H7 (cell line): ENCODE data around the gene SYNDIG1. TPM values are rescaled to one million over a fixed set of nuclear protein-coding genes. Genes with fewer than 3 reads are reported as not detected.

Experiments
- DNase-seq: peaks from one replicate; pipeline ENCODE4 v3.0.0; 2012
- H3K27me3 ChIP-seq: 2 replicates; pipeline ENCODE4 v1.6.0; 2011; ENCODE audit warnings: mild to moderate bottlenecking, low read length; ENCODE audit not compliant: control insufficient read depth, insufficient read depth
- H3K36me3 ChIP-seq: replicated peaks from 2 replicates; pipeline ENCODE4 v1.5.1; 2011; ENCODE audit warnings: low read length; ENCODE audit not compliant: control insufficient read depth, insufficient read depth
- H3K4me3 ChIP-seq: 2 replicates; pipeline ENCODE4 v1.5.1; 2011; ENCODE audit warnings: low read depth, mild to moderate bottlenecking, control low read depth, low read length, moderate library complexity; ENCODE audit not compliant: insufficient read depth
- total RNA-seq: library from RNA; depleted of rRNA; stranded (reverse); fragments of >200 nt; shearing (Covaris generic); gene quantifications from 2 replicates; pipeline ENCODE4 v1.2.3, GENCODE V29; 2014

Gene SYNDIG1
- total RNA-seq, 1 experiment from 2014 or later: 9.2 TPM

DNA sequence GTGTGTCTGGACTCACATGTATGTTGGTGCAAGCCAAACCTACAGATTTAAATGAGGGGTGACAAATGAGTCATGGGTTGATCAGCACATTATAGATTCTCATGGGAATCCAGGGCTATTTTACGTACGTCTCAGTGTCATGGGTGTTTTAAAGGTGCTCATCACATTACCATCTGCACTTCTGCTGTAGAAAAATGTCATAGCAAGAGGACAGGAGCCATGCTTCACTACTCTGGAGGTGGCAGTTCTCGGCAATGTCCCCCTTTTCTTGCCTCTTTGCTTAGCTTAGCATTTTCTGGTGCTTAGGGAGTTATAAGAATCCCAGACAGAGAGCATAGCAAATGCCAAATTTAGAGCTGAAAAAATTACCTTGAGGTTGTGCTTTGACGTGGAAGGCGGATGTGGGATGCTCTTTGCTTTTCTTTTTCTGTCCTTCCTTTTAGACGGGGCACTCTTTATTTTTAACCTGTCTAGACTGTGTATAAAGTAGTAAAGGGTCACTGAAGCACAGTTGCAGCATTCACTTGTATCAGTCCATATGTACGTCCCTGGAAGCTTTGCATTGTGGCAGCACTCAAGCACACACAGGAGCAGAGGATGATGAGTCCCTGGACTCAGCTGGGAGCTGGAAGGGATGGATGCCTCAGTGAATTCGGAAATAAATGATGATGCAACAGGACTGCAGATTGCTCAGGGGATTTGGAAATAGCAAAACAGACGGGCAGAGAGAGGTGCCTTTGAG lies 139.7 kb downstream of the SYNDIG1 start:
- no peak overlapping the region for H3K4me3 ChIP-seq
- no peaks in the 10 kb centered on the region for H3K36me3 ChIP-seq
- DNase-seq: no peak
- no peaks in the 10 kb centered on the region for H3K27me3 ChIP-seq

DNA sequence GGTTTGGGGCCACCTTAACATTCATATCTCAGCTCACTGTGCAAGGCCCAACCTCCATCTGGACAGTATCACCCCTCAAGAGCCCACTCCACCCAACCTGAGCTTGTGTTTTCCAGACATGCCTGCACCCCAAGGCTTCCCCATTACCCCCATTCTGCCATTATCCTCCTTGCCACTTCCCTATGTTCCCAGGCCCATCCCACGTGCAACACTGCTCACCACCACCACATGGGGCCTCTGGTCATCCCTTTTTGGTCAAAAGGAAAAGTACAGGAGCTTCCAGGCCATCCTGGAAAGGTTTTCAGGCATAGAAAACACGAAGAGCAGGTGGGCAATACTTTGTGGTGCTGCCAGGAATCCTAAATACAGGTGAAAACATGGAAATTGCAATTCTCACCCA lies 140.3 kb downstream of the SYNDIG1 start:
- DNase-seq: no peak
- Histone ChIP-seq H3K27me3 (no peaks in the 10 kb centered on the region), H3K36me3 (no peaks in the 10 kb centered on the region), H3K4me3 (no peak overlapping the region)

DNA sequence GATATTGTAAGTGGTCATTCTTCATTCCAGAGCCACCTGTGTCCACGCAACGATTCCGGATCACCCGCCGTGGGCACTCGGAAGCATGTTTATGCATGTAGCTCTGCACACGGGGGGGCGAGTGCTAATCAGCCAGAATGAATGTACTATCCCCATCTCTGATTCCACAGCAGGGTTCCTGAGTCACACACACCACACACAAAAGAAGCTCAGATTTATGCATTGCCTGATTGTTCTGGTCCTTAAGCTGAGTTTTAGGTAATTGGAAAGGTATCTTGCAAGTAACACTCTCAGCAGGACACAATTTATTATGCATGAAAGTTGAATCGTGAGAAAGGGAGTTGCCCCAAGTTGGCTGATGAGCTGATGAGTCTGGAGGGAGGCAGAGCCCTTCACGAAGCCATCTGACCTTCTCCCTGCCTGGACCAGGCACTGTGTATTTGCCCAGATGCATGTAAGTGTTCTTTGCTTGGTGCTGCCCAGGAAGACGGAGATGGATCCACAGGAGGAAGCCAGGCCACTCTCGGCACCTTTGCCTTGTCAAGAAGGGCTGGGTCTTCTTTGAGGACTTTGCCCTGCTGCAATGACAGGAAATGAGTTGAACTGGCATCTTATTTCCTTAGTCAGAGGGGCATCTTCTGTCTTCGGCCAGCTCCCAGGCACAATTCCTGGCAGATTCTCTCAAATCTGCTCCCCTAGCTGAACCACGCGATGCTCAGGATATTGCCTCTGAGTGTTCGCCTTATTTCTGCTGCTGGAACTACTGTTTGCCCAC lies 141.1 kb downstream of the SYNDIG1 start:
- H3K4me3 ChIP-seq: no peak overlapping the region
- H3K36me3 ChIP-seq: no peaks in the 10 kb centered on the region
- DNase-seq: no peak
- H3K27me3 ChIP-seq: no peaks in the 10 kb centered on the region

DNA sequence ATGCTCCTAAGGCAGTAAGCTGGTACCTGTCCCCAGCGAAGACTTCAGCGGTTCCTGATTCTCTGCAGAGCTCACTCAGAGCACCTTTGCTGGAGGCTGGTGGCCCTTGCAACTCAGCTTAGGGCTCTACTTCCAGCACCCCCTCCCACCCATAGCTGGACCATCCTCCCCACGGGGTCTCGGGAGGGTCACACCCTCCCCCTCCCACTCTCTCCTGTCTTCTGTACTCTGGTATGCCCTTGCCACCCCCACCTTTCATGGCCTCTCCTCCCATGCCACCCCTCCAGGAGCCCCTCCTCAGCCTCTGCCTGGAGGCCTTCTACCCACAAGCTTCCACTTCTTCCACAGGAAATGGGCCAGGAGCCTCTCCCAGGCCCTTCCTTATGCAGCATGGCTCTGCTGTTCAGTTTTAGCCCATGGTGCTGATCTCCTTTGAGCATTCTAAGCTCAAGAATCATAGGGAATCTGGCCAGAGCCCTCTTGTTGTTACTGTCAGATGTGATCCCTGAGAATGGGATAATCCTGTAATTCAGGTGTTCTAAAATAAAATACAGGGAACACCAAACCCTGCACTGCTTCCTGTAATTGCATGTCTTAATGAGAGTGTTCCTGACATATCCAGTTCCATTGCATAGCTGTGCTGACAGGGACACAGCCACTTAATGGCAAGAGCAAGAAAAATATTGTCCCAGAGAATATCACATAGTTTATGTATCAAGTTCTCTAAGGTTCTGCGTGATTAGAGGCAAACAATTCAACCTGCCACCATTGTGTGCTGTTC lies 142.1 kb downstream of the SYNDIG1 start:
- Histone ChIP-seq H3K27me3 (no peaks in the 10 kb centered on the region), H3K4me3 (no peak overlapping the region), H3K36me3 (no peaks in the 10 kb centered on the region)
- DNase-seq: no peak

DNA sequence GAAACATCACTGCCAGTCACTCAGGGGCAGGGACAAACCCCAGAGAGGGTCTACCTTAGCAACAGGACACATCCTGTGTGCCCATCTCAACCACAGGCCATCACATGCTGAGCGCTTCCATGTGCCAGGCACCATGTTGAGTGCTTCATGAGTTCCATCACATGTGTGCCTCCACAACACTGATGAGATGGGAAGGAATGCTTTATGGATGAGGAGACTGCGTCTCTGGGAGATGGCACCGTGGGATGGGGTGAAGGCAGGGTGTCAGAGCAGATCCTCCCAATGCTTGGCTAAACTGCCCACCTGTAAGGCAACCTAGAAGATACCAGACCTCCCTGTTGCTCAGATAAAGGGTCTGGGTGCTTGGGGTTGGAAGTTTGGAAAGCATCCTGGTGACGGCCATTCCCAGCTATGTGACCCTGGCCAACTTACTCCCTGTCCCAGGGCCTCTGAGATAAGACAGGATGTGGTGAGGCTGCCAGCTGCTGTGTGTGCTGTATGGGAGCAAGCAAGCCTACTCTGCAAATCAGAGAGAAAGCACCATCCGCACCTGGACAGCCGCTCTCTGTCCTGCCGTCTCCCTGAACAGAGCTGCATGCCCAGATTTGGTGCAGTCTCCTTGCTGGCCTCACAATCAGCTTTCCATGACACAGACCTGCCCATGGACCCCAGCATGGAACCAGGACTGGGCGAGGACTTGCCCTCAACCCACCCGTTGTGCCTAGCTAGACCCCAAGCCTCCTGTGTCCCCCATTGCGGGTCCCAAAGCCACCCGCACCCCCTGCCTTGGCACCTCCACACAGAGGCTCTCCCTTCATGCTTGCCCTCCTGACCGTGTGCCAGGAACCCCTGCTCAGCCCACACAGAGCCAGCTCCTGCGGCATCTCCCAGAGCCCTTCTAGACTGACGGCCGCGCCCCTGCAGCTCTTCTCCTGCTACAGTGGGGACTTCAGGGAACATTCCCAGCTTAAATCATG lies 143.7 kb downstream of the SYNDIG1 start:
- H3K27me3 ChIP-seq: no peaks in the 10 kb centered on the region
- DNase-seq: no peak
- no peaks in the 10 kb centered on the region for H3K36me3 ChIP-seq
- no peak overlapping the region for H3K4me3 ChIP-seq

DNA sequence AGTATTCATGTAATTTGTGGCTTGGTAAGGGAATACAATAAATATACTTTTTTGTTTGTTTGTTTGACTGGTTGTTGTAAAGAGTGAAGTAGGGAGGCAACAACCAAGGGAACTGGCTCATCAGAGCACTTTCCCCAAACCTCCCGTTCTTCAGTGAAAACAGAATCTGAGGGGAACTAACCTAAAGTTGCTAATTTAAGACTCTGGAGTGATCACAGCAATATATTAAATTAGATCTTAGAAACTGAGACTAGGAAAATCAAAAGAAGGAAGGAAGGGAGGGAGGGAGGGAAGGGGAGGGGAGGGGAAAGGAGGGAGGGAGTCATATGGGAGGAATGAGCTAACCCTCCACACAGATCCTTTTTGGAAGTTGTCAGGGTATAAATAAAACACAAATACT lies 144.9 kb downstream of the SYNDIG1 start:
- no peak for DNase-seq
- no peak overlapping the region for H3K4me3 ChIP-seq
- H3K36me3 ChIP-seq: no peaks in the 10 kb centered on the region
- H3K27me3 ChIP-seq: no peaks in the 10 kb centered on the region

DNA sequence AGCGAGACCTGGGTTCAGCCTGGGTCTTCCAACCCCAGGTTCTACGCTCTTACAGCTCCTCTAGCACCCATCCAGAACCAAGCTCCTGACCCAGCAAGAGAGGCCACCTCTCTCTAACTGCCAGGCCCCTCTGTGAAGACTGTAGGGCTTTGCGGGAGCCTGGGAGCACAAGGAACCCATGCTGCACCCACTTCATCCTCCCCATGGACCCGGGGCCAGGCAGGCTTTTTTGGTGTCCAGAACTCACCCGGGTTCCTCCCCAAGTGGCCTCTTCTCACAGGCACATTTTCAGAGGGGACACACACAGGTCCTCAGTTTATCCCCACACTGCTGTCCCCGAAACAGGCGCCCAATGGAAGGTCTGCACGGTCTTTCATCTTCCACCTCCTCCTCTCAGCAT lies 145.9 kb downstream of the SYNDIG1 start:
- Histone ChIP-seq H3K27me3 (no peaks in the 10 kb centered on the region), H3K4me3 (no peak overlapping the region), H3K36me3 (no peaks in the 10 kb centered on the region)
- no peak for DNase-seq

DNA sequence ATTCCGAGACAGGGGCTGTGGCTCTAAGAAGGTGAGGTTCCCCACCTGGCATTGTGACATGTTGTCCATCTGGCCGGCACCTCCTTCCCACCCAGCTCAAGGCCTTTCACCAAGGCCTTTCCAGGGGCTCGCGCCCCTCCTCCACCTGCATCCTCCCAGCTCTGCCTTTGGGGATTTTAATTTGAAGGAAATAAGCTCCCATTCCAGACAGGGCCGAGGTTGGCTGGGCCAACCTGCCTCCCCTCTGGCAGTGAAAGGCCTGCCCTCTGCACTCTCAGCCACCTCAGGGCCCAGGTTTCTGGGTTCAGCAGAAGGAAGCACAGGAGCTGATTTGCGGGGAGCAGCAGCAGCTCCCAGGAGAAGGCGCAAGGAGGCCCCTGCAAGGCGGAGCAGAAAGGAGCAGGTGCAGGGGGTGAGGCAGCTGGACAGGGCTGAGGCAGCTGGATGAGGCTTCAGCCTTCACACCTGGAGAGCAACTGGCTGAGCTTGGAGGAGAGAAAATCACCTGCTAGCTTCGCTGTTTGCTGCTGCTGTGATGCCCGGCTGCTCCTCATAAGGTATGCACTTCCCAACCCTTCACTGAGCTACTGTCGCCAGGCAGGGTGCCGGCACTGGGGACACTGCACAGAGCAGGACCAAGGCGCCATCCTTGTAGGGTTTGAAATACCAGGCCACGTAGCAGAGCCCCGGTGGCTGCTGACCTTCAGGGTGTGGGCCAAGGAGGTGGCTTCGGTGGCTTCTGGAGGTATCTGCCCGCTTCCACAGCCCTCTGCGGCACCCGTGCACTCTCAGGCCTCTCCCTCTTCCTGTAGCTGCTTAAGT lies 147.0 kb downstream of the SYNDIG1 start:
- no peak overlapping the region for H3K4me3 ChIP-seq
- H3K36me3 ChIP-seq: no peaks in the 10 kb centered on the region
- DNase-seq: no peak
- H3K27me3 ChIP-seq: no peaks in the 10 kb centered on the region

DNA sequence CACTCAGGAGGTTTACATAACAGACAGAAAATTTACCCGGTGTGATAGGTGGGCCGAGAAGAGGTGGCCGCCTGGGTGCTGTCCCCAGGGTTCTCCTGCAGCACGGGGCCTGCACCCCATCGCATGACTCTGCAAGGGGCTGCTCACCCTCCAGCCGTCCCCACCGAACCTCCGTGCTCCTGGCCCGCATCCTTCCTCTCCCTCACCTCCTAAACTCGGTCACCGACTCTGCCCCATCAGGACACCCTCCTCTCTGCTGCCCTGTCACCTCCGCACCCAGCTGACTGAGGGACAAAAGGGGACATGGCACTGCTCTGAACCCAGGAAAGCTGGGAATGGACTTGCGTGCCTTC lies 147.6 kb downstream of the SYNDIG1 start:
- Histone ChIP-seq H3K36me3 (no peaks in the 10 kb centered on the region), H3K27me3 (no peaks in the 10 kb centered on the region), H3K4me3 (no peak overlapping the region)
- no peak for DNase-seq

DNA sequence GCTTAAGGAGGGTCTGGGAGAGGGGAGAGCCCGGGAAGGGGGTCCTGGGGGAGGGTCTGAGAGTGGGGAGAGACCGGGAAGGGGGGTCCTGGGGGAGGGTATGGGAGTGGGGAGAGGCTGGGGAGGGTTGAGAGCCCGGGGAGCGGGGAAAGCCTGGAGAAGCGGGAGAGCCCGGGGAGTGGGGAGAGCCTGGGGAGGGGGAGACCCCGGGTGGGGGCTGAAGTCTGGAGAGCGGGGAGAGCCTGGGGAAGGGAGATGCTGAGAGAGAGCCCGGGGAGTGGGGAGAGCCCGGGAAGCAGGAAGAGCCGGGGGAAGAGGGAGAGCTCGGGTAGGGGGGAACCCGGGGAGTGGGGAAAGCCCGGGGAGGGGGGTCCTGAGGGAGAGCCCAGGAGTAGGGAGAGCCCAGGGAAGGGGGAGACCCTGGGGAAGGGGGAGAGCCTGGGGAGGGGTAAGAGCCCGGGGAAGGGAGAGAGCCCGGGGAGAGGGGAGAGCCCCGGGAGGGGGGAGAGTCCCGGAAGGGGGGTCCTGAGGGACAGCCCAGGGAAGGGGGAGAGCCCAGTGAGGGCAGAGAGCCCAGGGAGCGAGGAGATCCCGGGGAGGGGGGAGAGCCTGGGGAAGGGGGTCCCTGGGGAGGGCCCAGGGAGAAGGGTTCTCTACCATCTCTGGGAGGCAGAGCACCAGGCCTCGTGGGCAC lies 148.5 kb downstream of the SYNDIG1 start:
- no peaks in the 10 kb centered on the region for H3K36me3 ChIP-seq
- peak; percentile 60 for DNase-seq
- no peaks in the 10 kb centered on the region for H3K27me3 ChIP-seq
- no peak overlapping the region for H3K4me3 ChIP-seq

DNA sequence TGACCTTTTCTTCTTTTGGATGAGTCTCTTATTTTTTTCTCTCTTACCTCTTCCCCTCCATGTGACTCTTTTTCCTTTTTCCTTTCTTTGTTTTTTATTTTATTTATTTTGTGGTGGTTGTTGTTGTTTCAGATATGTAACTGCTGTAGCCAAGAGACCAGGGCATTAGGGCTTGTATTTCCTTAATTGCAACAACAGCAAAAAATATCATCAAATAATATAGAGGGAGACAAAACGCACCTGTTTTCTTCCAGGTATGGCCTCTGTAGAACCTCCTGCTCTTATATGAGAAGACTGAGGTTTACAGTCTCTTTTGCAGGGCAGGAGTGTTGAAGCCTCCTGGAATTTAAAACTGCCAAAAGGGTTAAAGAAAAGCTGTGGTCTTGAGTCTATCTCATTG lies 149.3 kb downstream of the SYNDIG1 start:
- DNase-seq: no peak
- Histone ChIP-seq H3K27me3 (no peaks in the 10 kb centered on the region), H3K36me3 (no peaks in the 10 kb centered on the region), H3K4me3 (no peak overlapping the region)

DNA sequence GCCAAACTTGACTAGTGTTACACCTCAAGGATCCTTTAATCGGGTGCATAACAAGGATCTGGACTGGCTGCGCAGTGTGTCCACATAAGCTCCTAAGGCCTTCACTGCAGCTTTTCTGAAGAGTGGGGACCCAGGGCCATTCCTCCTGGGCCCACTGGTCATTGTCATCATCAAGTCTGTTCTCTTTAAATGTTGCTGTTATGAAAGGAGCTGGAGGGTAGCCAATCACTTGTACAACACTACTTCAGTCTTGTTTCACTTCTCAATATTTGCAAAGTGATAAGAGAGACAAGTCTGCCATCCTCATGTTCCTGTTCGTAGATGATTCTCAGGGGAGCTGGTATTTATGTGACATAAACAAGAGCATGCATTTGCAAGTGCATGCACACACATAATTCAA lies 149.8 kb downstream of the SYNDIG1 start:
- no peaks in the 10 kb centered on the region for H3K27me3 ChIP-seq
- DNase-seq: no peak
- H3K36me3 ChIP-seq: no peaks in the 10 kb centered on the region
- H3K4me3 ChIP-seq: no peak overlapping the region

DNA sequence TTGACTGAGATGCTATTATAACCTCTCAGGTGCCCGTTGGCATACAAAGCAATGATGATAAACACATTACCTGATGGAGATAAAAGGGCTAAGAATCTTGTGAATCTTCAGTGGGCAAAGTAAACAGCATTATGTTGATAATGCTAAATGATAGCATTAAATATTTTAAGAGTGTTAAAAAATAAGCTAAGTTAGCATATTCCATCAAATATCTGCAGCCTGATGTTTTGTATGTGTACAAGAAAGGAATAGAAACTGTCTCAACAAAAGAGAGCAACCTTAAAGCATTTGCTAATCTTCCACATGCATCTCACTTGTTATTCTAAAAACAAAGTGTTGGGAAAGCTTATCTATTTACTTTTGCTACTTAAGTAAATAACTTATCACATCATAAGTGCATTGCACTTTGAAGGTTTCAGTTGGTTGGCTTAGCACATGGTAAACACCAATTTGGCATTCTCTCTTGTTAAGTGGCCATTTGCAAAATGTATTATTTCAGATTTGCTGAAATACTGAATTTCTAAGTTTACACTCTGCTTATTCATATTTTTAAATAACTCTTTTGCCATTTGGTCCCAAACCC lies 151.6 kb downstream of the SYNDIG1 start:
- no peaks in the 10 kb centered on the region for H3K27me3 ChIP-seq
- no peak for DNase-seq
- H3K4me3 ChIP-seq: no peak overlapping the region
- H3K36me3 ChIP-seq: no peaks in the 10 kb centered on the region
